Thoracic aorta (tissue), 2 donors: ENCODE results near the gene ARHGEF28. TPM values are rescaled to one million over a fixed set of nuclear protein-coding genes. Genes with fewer than 3 reads are reported as not detected.

Source experiments
- ATAC-seq: fragments of 150-250 bp; one replicate; pipeline ENCODE4 v1.8.0; 2017; ENCODE audit warnings: low read depth; ENCODE audit not compliant: insufficient number of reproducible peaks, low FRiP score
- DNase-seq: peaks from one replicate; pipeline ENCODE4 v3.0.0-alpha.2; 2020; ENCODE audit warnings: low spot score
- H3K27ac ChIP-seq, 2 donors: fragments of 200-600 bp; sonication (generic); 1 replicate in 1 of 2; 2 replicates in 1 of 2; pipeline ENCODE4 v1.5.1; 2016; ENCODE audit warnings: mild to moderate bottlenecking in 2 of 2, moderate library complexity in 2 of 2
- H3K27me3 ChIP-seq: fragments of 200-600 bp; sonication (generic); replicated peaks from 2 replicates; pipeline ENCODE4 v1.6.0; 2016; ENCODE audit warnings: mild to moderate bottlenecking; ENCODE audit not compliant: insufficient read depth
- H3K36me3 ChIP-seq: fragments of 200-600 bp; sonication (generic); one replicate; pipeline ENCODE4 v1.5.1; 2016
- H3K4me1 ChIP-seq, 2 donors: fragments of 200-600 bp; sonication (generic); 1 replicate in 1 of 2; 2 replicates in 1 of 2; pipeline versions ENCODE4 v1.5.1 to v1.6.0; 2016; ENCODE audit warnings: low read depth in 2 of 2, mild to moderate bottlenecking in 1 of 2; ENCODE audit not compliant: control insufficient read depth in 1 of 2
- H3K4me3 ChIP-seq: fragments of 200-600 bp; sonication (generic); 2 replicates; pipeline ENCODE4 v1.5.1; 2016; ENCODE audit warnings: mild to moderate bottlenecking
- H3K9me3 ChIP-seq: fragments of 200-600 bp; sonication (generic); 2 replicates; pipeline ENCODE4 v1.5.1; 2016
- total RNA-seq, 2 donors: library from RNA; depleted of rRNA; stranded (reverse); fragments of >200 nt; gene quantifications; one replicate each; pipeline versions ENCODE4 v1.1.0 to v1.2.3, GENCODE V29; 2016
- TF ChIP-seq, protein P1 (sequence below): fragments of 200-600 bp; sonication (generic); IDR thresholded peaks from one replicate; pipeline ENCODE4 v1.5.1; 2019; ENCODE audit warnings: antibody characterized with exemption

Gene ARHGEF28
- total RNA-seq, 2 donors from 2014 or later = 35.5 to 40.8 TPM

GRCh38 chr5:73812962-73813588 is 187.1 kb downstream of the ARHGEF28 start:
- TF ChIP-seq, protein P1, sequence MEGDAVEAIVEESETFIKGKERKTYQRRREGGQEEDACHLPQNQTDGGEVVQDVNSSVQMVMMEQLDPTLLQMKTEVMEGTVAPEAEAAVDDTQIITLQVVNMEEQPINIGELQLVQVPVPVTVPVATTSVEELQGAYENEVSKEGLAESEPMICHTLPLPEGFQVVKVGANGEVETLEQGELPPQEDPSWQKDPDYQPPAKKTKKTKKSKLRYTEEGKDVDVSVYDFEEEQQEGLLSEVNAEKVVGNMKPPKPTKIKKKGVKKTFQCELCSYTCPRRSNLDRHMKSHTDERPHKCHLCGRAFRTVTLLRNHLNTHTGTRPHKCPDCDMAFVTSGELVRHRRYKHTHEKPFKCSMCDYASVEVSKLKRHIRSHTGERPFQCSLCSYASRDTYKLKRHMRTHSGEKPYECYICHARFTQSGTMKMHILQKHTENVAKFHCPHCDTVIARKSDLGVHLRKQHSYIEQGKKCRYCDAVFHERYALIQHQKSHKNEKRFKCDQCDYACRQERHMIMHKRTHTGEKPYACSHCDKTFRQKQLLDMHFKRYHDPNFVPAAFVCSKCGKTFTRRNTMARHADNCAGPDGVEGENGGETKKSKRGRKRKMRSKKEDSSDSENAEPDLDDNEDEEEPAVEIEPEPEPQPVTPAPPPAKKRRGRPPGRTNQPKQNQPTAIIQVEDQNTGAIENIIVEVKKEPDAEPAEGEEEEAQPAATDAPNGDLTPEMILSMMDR = no peak
- peaks cover 13 to 17% of the 10 kb centered on the region in 2 donors for H3K4me1 ChIP-seq
- H3K36me3 ChIP-seq = no peaks in the 10 kb centered on the region
- DNase-seq (no peak), ATAC-seq (no peak)
- no peak overlapping the region for H3K4me3 ChIP-seq
- no peaks in the 10 kb centered on the region for H3K9me3 ChIP-seq
- no peak overlapping the region for H3K27ac ChIP-seq
- no peaks in the 10 kb centered on the region for H3K27me3 ChIP-seq

DNA sequence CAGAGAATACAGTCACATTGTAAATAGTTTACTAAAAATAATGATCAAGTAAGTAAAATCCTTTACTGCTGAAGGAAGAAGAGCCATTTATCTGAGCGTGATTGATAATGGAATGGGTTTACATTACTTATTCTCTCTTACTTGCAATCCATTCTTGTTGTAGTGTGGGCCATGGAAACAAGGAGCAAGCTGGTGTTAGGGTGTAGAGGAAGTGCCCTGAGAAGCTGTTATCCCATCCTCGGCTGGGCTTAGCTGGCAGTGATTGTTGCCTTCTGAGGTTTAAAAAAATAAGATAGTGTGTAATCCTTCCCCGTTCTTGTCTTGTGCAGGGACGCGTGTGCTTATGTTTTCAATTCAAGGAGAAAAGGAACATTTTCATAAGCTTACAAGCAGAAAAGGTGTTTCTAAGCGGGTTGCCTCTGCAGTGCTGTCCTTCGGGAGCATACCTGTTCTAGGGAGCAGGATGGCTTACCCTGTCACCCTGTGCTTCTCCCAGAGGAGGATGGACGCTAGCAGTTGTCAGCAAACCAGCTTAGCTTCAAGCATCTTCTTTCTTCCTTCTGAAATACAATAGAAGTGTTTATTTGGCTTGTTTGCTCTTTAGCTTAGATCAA is 188.3 kb downstream of the ARHGEF28 start:
- Histone ChIP-seq H3K27ac (no peak overlapping the region), H3K4me3 (no peak overlapping the region), H3K9me3 (no peaks in the 10 kb centered on the region), H3K36me3 (no peaks in the 10 kb centered on the region), H3K4me1 (peaks cover 16 to 22% of the 10 kb centered on the region in 2 donors), H3K27me3 (no peaks in the 10 kb centered on the region)
- ATAC-seq (no peak), DNase-seq (no peak)
- TF ChIP-seq, protein P1 = no peak

- Histone ChIP-seq H3K27ac (peak overlapping the region in 1 of 2 donors; percentile 39), H3K36me3 (no peaks in the 10 kb centered on the region), H3K4me1 (peaks cover 17 to 23% of the 10 kb centered on the region in 2 donors), H3K27me3 (no peaks in the 10 kb centered on the region), H3K9me3 (no peaks in the 10 kb centered on the region), H3K4me3 (no peak overlapping the region)
- ATAC-seq = no peak
- DNase-seq = no peak
- TF ChIP-seq, protein P1 = no peak
Observed at GRCh38 chr5:73815631-73816030, 189.6 kb downstream of the ARHGEF28 start.

DNA sequence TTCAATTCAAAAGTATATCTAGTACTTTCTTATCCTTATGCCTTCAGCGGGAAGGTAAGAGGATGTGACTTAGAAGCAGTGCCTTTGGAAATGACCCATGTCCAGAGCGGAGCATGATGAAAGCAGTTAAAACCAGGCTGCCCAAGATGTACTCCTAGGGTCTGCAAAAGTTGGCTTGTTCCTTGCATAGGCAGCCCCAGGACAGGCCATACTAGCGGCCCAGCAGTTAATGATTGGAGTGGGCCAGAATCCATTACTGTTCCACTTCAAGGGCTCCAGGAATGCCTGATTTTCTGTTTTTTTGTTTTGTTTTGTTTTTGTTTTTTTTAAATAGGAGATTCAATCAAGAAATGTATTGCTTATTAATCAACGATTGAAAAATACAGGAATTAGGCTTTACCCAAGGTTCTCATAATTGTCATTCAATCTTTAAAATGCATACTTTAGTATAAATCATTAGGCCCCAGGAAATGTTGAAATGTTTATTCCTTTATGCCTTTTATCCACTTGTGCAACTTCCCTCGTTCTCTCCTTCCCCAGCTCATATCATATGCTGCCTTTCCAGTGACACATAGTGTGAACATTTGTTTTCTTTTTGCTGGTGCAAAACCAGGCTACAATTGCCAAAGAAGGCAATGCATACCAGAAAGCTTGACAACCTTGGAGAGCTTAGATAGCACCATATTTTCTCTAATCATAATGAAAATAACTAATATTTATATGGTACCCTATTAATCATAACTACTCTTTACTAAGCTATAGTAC is 190.8 kb downstream of the ARHGEF28 start:
- Histone ChIP-seq H3K27ac (peak overlapping the region; percentile 16 to 39), H3K27me3 (no peaks in the 10 kb centered on the region), H3K9me3 (no peaks in the 10 kb centered on the region), H3K4me1 (peaks cover 22 to 35% of the 10 kb centered on the region in 2 donors), H3K36me3 (no peaks in the 10 kb centered on the region), H3K4me3 (no peak overlapping the region)
- DNase-seq (no peak), ATAC-seq (no peak)
- TF ChIP-seq, protein P1 = no peak

DNA sequence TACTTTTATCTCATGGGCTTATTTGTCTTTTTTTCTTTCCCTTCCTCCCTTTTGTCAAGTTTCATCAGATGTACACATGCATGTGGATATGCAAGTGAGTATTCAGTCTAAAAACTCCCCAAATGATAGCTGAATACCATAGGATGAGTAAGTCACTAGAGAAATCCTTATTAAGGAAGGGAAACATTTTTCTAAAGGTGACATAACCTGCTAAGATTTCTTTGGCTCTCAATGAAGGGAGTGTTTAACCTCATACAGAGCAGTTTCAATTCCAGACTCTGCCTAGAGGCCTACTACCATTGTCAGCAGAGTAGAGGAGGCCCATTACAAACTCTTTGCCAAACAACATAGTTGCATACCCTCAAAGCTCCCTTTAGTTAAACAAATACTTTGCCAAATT is 192.4 kb downstream of the ARHGEF28 start:
- ATAC-seq = no peak
- Histone ChIP-seq H3K4me1 (peaks cover 35 to 50% of the 10 kb centered on the region in 2 donors), H3K27ac (peak overlapping the region; percentile 16 to 39), H3K36me3 (no peaks in the 10 kb centered on the region), H3K4me3 (no peak overlapping the region), H3K9me3 (no peaks in the 10 kb centered on the region), H3K27me3 (no peaks in the 10 kb centered on the region)
- no peak for DNase-seq
- TF ChIP-seq, protein P1 = no peak
